Measurements from ENCODE around the gene VWA8.
A peak's percentile ranks its signal among the peaks of the same experiment; 100 is the strongest.
"Not testable (repeated sequence)": the region's sequence is repeated elsewhere in the genome, so short reads cannot be mapped to it uniquely, and the experiment has no call there.

Gene VWA8

GRCh38 chr13:41675306-41675705 lies 285.6 kb downstream of the VWA8 start:
- no peak for DNase-seq

- no peak for DNase-seq
Measured at GRCh38 chr13:41674246-41674645, 286.7 kb downstream of the VWA8 start.

- DNase-seq: no peak
Measured at GRCh38 chr13:41673640-41674039, 287.3 kb downstream of the VWA8 start.

GRCh38 chr13:41670873-41671443 lies 290.0 kb downstream of the VWA8 start:
- DNase-seq: no peak

- DNase-seq: peak; percentile 75
Measured at GRCh38 chr13:41668130-41668757, 292.7 kb downstream of the VWA8 start.

GRCh38 chr13:41666644-41667043 lies 294.3 kb downstream of the VWA8 start:
- DNase-seq: no peak

- DNase-seq: no peak
Measured at GRCh38 chr13:41660411-41660810, 300.5 kb downstream of the VWA8 start.

- DNase-seq: no peak
Measured at GRCh38 chr13:41658057-41658661, 302.8 kb downstream of the VWA8 start.

GRCh38 chr13:41655997-41656396 lies 304.9 kb downstream of the VWA8 start:
- DNase-seq: no peak

GRCh38 chr13:41654796-41655195 lies 306.1 kb downstream of the VWA8 start:
- DNase-seq: no peak

- no peak for DNase-seq
Measured at GRCh38 chr13:41652735-41653361, 308.1 kb downstream of the VWA8 start.

GRCh38 chr13:41651413-41652058 lies 309.4 kb downstream of the VWA8 start:
- no peak for DNase-seq

GRCh38 chr13:41650706-41651105 lies 310.2 kb downstream of the VWA8 start:
- DNase-seq: no peak

GRCh38 chr13:41649659-41650058 lies 311.2 kb downstream of the VWA8 start:
- no peak for DNase-seq

- DNase-seq: no peak
Measured at GRCh38 chr13:41648314-41648935, 312.5 kb downstream of the VWA8 start.

- DNase-seq: not testable (repeated sequence)
Measured at GRCh38 chr13:41647699-41648313, 313.1 kb downstream of the VWA8 start.

GRCh38 chr13:41645331-41645730 lies 315.6 kb downstream of the VWA8 start:
- no peak for DNase-seq

- no peak for DNase-seq
Measured at GRCh38 chr13:41644742-41645141, 316.2 kb downstream of the VWA8 start.

GRCh38 chr13:41643507-41643906 lies 317.4 kb downstream of the VWA8 start:
- no peak for DNase-seq

- DNase-seq: no peak
Measured at GRCh38 chr13:41641961-41642360, 318.9 kb downstream of the VWA8 start.

GRCh38 chr13:41641429-41641828 lies 319.5 kb downstream of the VWA8 start:
- no peak for DNase-seq

- DNase-seq: no peak
Measured at GRCh38 chr13:41639955-41640780, 320.7 kb downstream of the VWA8 start.

Data from SHP77 treated with DMSO at 0.1 percent for 48 hours (cell line).